Calu3 (cell line): ENCODE results near the gene ROCK1. TPM values are rescaled to one million over a fixed set of nuclear protein-coding genes. Genes with fewer than 3 reads are reported as not detected.

Experiments
- BruUV-seq: library from RNA; stranded (reverse); fragments of 400-500 nt; replicated peaks from 2 replicates; lab custom pipeline; 2021; lab: Mats Ljungman, UMichigan
- CTCF ChIA-PET: fragments of 300-600 bp; sonication (Branson Sonifier 250); formaldehyde crosslinking; loops from one replicate; lab custom pipeline; 2022; ENCODE audit warnings: antibody characterized with exemption; lab: Charles Lee
- DNase-seq: peaks from one replicate; pipeline ENCODE4 v3.0.0; 2022
- H3K27ac Mint-ChIP-seq: one replicate; pipeline ENCODE4 v1.8.0; 2022; ENCODE audit warnings: mixed read lengths; ENCODE audit not compliant: unreplicated experiment
- H3K27me3 Mint-ChIP-seq: one replicate; pipeline ENCODE4 v1.8.0; 2022; ENCODE audit warnings: mixed read lengths; ENCODE audit not compliant: unreplicated experiment
- H3K36me3 Mint-ChIP-seq: one replicate; pipeline ENCODE4 v1.8.0; 2022; ENCODE audit warnings: mild to moderate bottlenecking, moderate library complexity, mixed read lengths; ENCODE audit not compliant: insufficient read depth, unreplicated experiment
- H3K4me1 Mint-ChIP-seq: one replicate; pipeline ENCODE4 v1.8.0; 2022; ENCODE audit warnings: mild to moderate bottlenecking, low read depth, mixed read lengths; ENCODE audit not compliant: unreplicated experiment
- H3K4me3 Mint-ChIP-seq: one replicate; pipeline ENCODE4 v1.8.0; 2022; ENCODE audit warnings: mild to moderate bottlenecking, low read depth, moderate library complexity, mixed read lengths; ENCODE audit not compliant: unreplicated experiment
- H3K9me3 Mint-ChIP-seq: one replicate; pipeline ENCODE4 v1.8.0; 2022; ENCODE audit warnings: low read depth, mixed read lengths; ENCODE audit not compliant: unreplicated experiment
- CTCF ChIP-seq: fragments of 200-600 bp; IDR thresholded peaks from one replicate; pipeline ENCODE4 v1.8.0; 2022; ENCODE audit warnings: antibody characterized with exemption; ENCODE audit not compliant: unreplicated experiment
- intact Hi-C: fragments of 100-400 bp; cut with micrococcal nuclease; formaldehyde crosslinking; loops from one replicate; pipeline ENCODE4 v1.10.0; 2022; ENCODE audit not compliant: unreplicated experiment
- total RNA-seq: library from RNA; stranded (reverse); gene quantifications from 2 replicates; pipeline ENCODE4 v1.2.3, GENCODE V29; 2022

ROCK1 gene
- total RNA-seq, 1 experiment from 2014 or later = 50.9 TPM

DNA sequence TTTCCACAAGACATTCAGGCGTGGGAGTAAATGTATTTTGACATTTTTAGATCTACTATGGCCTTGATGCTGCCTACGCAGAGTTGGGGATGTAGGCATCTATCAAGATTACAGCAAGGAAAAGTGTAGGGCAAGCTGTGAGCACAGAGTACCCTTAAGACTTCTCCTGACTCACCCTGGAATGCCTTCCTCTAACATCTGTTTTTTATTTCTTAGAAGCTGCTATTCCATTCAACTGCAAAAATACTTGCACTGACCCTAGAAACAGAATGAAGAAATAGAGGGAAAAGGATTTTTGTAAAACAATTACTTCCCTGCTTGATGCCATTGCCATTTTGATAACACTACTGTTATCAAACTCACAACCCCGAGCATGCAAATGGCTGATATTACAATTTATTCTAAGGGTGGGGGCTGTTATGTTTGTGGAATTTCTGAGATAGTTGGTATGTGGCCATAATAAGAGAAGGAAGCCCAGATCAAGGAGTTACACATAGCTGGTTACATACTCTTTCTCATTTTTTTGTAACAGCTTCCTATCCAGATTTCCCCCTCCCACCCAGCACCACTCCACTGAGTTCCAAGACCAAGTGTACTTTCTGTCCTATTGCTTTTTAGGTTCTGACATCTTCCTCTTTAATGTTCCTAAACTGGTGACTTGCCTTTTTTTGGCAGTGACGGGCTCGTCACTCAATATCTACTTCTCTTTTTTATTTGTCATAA lies 6.0 kb upstream of the ROCK1 start:
- Mint-ChIP-seq H3K4me3 (no peak overlapping the region), H3K27me3 (no peaks in the 10 kb centered on the region), H3K36me3 (no peaks in the 10 kb centered on the region), H3K9me3 (no peaks in the 10 kb centered on the region), H3K4me1 (no peaks in the 10 kb centered on the region), H3K27ac (no peak overlapping the region)
- TF ChIP-seq CTCF = no peak
- CTCF ChIA-PET = interaction anchor here (0.6 kb wide), 1 partner anchor 41 kb away, joined by 7 read pairs; no protein-coding TSS in a partner anchor
- intact Hi-C loops = no loop called here
- no TSS peak for BruUV-seq
- DNase-seq = no peak

DNA sequence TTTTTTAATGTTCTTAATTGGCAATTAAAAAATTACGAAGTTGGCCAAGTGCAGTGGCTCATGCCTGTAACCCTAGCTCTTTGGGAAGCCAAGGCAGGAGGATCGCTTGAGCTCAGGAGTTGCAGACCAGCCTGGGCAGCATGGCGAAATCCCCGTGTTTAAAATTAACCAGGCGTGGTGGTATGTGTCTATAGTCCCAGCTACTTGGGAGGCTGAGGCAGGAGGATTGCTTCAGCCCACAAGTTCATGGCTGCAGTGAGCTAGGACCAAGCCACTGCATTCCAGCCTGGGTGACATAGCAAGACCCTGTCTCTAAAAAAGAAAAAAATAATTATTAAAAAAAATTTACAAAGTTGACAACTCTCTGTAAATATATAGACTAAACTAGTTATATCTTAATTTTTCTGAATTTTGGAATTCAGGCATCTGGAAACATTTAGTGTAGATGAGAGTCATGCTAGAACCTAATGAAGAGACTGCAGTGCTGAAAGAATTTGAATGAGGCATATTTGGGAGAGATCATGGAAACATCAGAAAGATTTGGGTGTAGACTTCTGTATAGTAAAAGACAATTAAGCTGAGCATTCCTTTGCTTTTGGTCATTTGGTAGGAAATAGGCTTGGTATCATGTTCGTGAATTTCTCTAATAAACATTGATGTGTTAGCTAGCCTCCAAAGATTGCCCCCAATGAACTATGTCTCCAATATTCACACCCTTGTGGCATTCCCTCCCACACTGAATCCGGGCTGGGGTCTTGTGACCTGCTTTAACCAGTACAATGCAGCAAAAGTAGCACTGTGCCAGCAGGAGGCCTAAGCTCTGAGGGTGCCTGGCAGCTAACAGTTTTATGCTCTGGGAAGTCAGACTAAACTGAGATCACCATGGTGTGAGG lies 4.2 kb upstream of the ROCK1 start:
- intact Hi-C loops = no loop called here
- TF ChIP-seq CTCF = no peak
- no peaks in the 10 kb centered on the region for H3K27me3 Mint-ChIP-seq
- H3K36me3 Mint-ChIP-seq = peaks cover 16% of the 10 kb centered on the region
- DNase-seq = no peak
- no peak overlapping the region for H3K4me3 Mint-ChIP-seq
- no peaks in the 10 kb centered on the region for H3K9me3 Mint-ChIP-seq
- CTCF ChIA-PET = no interaction called here
- no TSS peak for BruUV-seq
- H3K4me1 Mint-ChIP-seq = no peaks in the 10 kb centered on the region
- no peak overlapping the region for H3K27ac Mint-ChIP-seq

DNA sequence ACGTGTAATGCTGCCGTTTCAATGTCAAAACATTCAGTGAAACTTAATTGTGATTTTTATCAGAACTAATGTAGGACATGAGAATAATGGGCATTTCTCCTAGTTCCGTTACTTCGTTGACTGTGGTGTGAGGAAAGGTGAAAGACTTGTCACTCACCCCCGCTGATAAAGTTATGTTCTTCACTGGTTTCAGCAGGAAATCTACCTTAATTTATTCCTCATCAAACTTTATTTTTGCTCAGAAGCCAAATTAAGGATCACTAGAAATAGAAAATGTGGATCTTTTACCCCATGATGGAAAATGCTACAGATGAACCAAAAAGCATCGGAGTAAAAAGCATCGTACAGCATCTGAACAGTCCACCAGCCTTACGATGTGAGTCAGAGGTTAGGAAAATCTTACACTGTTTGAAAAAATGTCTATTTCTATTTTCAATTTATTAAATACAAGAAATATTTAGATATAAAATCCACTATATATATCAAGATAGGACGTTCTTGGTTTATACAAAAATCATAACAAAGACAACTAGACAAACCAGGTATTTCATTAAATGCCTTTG lies 1.0 kb upstream of the ROCK1 start:
- CTCF ChIA-PET = interaction anchor here (1.0 to 1.1 kb wide), 2 partner anchors 38 to 69 kb away, joined by 3 to 4 read pairs; no protein-coding TSS in a partner anchor
- Mint-ChIP-seq H3K4me3 (no peak overlapping the region), H3K9me3 (no peaks in the 10 kb centered on the region), H3K27me3 (no peaks in the 10 kb centered on the region), H3K4me1 (no peaks in the 10 kb centered on the region), H3K36me3 (peaks cover 24% of the 10 kb centered on the region), H3K27ac (peak overlapping the region; percentile 24)
- TF ChIP-seq CTCF = no peak
- BruUV-seq = TSS peak; percentile 51
- DNase-seq = no peak
- intact Hi-C loops = loop anchor here (5.0 kb wide), 4 partner anchors 60 to 140 kb away; no protein-coding TSS in a partner anchor

GRCh38 chr18:21112140-21112473 lies 494 bp upstream of the ROCK1 start:
- no TSS peak for BruUV-seq
- no peak for TF ChIP-seq CTCF
- DNase-seq = no peak
- Mint-ChIP-seq H3K27ac (peak overlapping the region; percentile 24), H3K4me3 (no peak overlapping the region), H3K9me3 (no peaks in the 10 kb centered on the region), H3K27me3 (no peaks in the 10 kb centered on the region), H3K36me3 (peaks cover 24% of the 10 kb centered on the region), H3K4me1 (peaks cover 4% of the 10 kb centered on the region)
- CTCF ChIA-PET = interaction anchor here (0.6 to 1.1 kb wide), 4 partner anchors 39 to 315 kb away, joined by 3 to 4 read pairs (median 3); no protein-coding TSS in a partner anchor
- intact Hi-C loops = loop anchor here (5.0 kb wide), 4 partner anchors 60 to 140 kb away; no protein-coding TSS in a partner anchor
